Measurements from ENCODE around the gene ZFPL1. TPM values are rescaled to one million over a fixed set of nuclear protein-coding genes. Genes with fewer than 3 reads are reported as not detected.
A peak's percentile ranks its signal among the peaks of the same experiment; 100 is the strongest.

Gene ZFPL1
- total and polyA plus RNA-seq, 10 of the 15 experiments (the other 5 are each of a cell fraction or from before 2014, with no cell fraction given) = 2.2 to 37.8 (median 27.0) TPM

- TF ChIP-seq RELB (IDR thresholded peaks at IDR 0.05; ENCODE audit: low read depth) (peak; percentile 95), KDM1A (IDR thresholded peaks at IDR 0.05; ENCODE audit: borderline replicate concordance) (no peak), CTCF (IDR thresholded peaks at IDR 0.05 in 2 of 3, conservative IDR thresholded peaks at IDR 0.05 in 1 of 3; ENCODE audit: control insufficient read depth in 2 of 3, extremely low read depth in 1 of 3, insufficient read depth in 1 of 3, low read depth in 3 of 3, low read length in 3 of 3) (no peak), ELK1 (IDR thresholded peaks at IDR 0.05; ENCODE audit: low read depth, low read length) (peak; percentile 68), POLR2A (IDR thresholded peaks at IDR 0.05; ENCODE audit: low read depth, low read length) (peak; percentile 97), NKRF (conservative IDR thresholded peaks at IDR 0.05) (peak; percentile 100), HDAC2 (IDR thresholded peaks at IDR 0.05) (peak; percentile 97; the same call in 1 of the 2 replicates), IKZF1 (conservative IDR thresholded peaks at IDR 0.05) (peak; percentile 77), ETV6 (conservative IDR thresholded peaks at IDR 0.05 in 1 of 2, IDR thresholded peaks at IDR 0.05 in 1 of 2; ENCODE audit: borderline replicate concordance in 1 of 2, low read depth in 1 of 2) (peak in 1 of 2 experiments; percentile 40; a peak in 2 of 4 replicates), TCF12 (IDR thresholded peaks at IDR 0.05; ENCODE audit: low read depth, low read length) (no peak; the same call in 1 of the 2 replicates), PKNOX1 (IDR thresholded peaks at IDR 0.05) (peak; percentile 45), ZSCAN29 (IDR thresholded peaks at IDR 0.05) (no peak), JUNB (IDR thresholded peaks at IDR 0.05) (no peak), REST (IDR thresholded peaks at IDR 0.05; ENCODE audit: low read depth, low read length) (0 out of 2 replicates have a peak, but pooled peaks have one; percentile 9), STAT1 (conservative IDR thresholded peaks at IDR 0.05) (peak; percentile 94; the same call in 1 of the 2 replicates), FOXM1 (IDR thresholded peaks at IDR 0.05; ENCODE audit: low read depth, low read length) (no peak)
These were observed at the start of gene ZFPL1, which contains the start of gene CDCA5 (continued) for GRCh38 chr11:65083834-65084597.

All from GM12878 (cell line).